ENCODE data around the gene PRDX5.

Gene PRDX5

DNA sequence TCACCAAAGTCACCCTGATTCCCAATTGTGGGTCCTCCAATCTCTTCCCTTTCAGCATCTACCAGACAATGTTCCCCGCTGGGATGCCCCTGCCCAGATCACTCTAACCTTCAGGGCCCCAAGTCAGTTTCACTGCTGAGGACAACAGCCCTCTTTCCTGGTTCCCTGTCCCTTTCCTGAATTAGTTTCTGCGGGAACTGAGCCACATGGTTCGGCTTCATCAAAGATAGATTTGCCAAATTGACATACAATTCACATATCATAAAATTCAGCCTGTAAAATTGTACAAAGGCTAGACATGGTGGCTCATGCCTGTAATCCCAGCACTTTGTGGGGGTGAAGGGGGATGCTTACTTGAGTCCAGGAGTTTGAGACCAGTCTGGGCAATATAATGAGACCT lies 10.1 kb downstream of the PRDX5 start:
- no peak for DNase-seq

DNA sequence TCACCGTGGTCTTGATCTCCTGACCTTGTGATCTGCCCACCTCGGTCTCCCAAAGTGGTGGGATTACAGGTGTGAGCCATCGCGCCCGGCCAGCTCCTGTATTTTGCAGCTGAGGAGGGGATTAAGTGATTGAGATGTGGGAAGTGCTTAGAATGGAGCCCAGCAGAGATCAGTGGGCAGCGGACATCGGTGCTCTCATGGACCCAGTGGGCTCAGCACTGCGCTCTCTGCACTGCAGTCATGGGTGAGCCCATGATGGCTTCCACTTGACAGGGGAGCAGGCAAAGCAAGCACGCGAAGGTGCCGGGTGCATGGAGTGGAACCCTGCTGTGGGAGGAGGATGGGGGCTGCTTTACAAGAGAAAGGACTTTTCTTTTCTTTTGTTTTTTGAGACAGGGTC lies 13.0 kb downstream of the PRDX5 start:
- DNase-seq, result no peak

DNA sequence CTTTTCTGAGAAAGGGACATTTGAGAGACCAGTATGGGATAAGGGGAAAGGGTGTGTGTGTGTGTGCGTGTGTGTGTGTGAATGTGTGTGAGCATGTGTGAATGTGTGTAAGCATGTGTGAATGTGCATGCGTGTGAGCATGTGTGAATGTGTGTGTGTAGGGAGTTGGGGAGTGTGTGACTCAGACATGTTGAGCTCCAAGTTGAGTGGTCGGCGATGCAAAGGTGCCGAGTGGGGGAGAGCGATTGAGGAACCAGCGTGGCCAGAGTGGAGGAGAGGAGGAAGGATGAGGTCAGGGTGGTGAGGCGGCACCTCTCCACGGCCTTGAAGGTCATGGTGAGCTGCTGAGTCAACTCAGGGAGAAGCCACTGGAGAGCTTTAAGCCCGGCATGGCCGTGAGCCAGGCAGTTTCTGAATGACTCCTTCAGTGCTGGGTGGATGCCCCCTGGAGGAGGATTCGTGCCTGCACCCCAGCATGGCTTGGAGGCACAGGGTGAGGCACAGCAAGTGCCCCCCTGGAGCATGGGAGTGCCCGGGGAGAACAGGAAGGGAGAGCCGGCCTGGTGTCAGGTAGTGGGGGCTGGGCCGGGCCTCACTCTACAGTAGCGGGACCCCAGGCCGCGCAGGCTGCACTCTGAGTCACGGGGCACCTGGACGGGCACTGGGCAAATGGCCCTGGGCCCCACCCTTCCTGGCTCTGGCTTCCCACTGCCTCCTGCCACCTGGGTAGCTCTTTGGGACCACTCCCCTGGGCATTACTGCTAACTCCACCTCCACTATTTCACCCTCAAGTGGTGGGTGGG lies 13.8 kb downstream of the PRDX5 start:
- DNase-seq, result peak; percentile 74

DNA sequence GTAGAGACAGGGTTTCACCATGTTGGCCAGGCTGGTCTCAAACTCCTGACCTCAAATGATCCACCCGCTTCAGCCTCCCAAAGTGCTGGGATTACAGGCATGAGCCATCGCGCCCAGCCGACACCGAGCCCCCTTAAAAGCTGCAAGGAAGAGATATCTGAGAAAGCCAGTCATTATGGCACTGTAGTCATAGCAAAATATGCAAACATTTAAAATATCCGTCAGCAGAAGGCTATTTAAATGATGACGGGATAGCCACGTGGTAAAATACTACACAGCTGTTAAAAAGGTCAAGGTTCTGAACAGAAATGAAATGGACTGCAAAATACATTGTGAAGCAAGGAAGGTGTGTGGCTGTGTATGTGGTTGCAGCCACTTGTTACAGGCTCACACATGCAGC lies 15.6 kb downstream of the PRDX5 start:
- no peak for DNase-seq

DNA sequence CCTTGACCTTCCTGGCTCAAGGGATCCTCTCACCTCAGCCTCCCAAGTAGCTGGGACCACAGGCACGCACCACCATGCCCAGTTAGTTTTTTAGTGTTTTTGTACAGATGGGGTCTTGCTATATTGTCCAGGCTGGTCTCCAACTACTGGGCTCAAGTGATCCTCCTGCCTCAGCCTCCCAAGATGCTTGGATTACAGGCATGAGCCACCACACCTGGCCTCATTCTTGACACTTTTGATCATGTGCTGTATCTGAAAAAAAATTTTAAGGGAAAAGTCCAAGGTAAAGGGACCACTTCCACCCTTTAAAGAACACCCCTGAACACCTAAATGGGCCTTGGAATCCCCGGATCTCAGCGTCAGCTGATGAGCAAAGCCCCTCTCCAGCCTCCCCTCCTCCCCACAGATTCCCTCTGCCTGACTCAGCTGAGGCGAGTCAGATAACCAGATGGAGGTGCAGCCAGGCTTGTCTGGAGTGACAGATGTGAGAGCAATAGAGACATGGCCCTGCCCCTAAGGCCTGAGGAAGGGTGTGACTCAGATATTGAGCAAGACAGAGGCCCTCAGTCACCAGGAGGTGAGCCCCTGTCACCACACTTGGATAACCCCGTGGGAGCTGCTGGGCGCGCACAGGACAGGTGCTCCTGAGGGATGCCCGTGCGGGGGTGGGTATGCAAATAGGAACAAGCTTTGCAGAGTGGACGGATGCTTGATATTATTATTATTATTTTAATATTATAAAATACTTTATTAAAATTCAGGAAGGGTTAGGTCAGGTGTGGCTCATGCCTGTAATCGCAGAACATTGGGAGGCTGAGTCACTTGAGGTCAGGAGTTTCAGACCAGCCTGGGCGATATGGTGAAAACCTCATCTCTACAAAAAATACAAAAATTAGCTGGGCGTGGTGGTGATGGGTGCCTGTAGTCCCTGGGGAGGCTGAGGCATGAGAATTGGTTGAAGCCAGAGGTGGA lies 17.1 kb downstream of the PRDX5 start:
- peak; percentile 99 for DNase-seq

DNA sequence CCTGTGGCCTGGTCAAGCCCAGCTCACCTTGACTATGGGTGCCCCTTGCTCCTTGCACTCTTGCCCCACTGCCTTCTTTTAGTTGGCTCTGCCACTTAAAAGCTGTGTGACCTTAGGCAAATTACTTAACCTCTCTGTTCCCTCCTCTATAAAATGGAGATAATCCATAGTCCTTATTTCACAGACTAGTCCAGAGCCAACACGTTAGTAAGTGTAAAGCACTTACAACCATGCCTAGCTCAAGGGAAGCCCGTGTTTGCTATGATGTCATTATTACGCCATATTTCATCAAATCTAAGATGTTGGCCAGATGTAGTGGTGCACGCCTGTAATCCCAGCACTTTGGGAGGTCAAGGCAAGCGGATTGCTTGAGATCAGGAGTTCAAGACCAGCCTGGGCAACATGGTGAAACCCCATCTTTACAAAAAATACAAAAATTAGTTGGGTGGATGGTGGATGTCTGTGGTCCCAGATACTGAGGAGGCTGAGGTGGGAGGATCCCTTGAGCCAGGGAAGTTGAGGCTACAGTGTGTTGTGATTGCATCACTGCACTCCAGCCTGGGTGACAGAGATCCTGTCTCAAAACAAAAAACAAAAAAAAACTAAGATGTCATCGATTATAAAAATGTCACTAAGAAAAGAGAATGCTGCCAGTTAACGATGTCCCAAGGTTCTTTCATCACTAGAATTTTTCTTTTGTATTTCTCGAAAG lies 19.8 kb downstream of the PRDX5 start:
- DNase-seq, result no peak

DNA sequence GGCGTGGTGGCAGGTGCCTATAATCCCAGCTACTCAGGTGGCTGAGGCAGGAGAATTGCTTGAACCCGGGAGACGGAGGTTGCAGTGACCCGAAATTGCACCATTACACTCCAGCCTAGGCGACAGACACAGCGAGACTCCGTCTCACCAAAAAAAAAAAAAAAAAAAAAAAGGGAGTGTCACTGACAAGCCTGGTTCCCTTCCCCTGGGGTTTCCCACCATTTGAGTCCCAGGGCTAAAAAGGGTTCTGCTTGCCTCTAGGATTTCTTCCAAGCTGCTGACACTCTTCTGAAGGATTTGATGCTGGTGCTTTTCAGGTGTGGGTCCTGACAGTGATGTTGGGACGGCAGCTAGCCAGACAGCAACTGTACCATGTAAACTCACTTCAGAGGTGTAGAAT lies 20.8 kb downstream of the PRDX5 start:
- no peak for DNase-seq

DNA sequence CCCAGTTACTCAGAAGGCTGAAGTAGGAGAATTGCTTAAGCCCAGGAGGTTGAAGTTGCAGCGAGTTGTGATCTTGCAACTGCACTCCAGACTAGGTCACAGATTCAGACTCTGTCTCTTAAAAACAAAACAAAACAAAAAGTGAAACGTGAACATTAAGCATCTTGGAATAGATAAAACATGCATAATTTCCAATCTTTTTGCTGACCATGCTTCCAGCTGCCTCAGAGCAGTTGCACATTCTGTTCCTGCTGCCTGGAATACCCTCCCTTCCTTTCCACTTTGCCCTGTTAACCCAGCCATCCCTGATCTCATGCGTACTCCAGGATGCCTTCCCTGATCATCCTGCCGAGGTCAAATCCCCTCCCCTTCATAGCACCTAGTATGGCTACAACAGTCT lies 21.4 kb downstream of the PRDX5 start:
- DNase-seq, result no peak

DNA sequence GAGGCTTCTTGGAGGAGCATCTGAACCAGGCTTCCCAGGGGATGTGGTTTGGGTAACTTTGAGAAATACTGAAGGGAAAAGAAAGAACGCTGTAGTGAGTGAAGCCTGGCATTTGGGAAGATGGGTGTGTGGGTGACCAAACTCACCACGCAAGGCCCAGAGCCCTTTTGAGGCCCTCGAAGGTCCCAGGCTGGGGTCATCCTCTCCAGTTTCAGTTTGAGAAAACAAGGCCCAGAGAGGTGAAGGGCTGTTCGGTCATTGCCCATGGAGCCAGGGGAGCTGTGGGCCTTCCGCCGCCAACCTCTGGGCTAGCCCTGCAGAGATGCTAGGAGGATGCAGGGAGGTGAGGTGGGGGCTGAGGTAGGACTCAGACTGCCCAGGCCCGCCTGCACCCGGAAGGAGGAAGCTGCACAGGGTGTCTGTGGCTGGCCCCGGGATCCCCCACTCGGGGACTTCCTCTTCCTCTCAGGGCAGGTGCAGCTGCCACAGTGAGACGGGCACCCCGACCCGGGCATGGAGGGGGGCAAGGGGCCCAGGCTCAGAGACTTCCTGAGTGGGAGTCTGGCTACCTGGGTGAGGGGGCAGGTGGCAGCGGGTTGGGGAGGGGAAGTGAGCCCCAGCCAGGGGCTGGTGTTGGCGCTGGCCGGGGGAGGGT lies 22.0 kb downstream of the PRDX5 start, which contains the start of gene CCDC88B:
Gene CCDC88B (plus strand): TSS at position 451 of the 655 bp plus-strand sequence. CDS start 63 bp downstream, at position 514.
- no peak for DNase-seq

DNA sequence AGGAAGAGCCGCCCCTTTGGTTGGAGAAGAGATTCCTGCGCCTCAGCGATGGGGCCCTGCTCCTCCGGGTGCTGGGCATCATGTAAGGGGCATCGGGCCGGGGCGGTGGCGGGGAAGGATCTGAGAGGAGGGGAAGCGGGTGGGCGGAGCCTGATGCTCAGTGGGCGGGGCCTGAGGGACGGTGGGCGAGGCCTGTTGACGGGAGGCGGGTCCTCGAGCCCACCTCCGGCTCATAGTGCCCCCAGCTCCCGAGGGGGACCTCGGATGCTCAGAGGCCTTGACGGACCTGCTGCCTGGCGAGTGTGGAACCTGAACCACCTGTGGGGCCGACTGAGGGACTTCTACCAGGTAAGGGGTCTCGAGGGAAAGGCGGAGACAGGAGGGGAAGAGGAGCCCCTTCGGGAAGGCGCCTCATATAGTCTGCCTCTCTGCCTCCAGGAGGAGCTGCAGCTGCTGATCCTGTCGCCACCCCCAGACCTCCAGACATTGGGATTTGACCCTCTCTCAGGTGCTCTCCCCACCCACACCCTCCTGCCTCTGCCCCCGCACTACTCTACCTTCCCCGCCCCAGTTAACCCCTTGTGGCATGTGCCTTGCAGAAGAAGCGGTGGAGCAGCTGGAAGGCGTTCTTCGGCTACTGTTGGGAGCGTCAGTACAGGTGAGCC lies 22.9 kb downstream of the PRDX5 start:
- peak; percentile 52 for DNase-seq

DNA sequence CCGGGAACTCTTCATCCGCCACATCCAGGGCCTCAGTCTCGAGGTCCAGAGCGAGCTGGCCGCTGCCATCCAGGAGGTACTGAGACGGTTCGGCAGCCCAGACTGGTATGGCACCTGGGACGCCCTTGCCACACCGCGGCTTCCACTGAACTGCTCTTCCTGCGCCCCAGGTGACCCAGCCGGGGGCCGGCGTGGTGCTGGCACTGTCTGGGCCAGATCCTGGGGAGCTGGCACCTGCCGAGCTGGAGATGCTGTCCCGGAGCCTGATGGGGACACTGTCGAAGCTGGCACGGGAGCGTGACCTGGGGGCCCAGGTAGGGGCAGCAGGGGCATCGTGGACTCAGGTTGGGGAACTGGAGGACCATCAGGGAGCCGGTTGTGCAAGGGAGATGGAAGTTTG lies 23.5 kb downstream of the PRDX5 start:
- no peak for DNase-seq

DNA sequence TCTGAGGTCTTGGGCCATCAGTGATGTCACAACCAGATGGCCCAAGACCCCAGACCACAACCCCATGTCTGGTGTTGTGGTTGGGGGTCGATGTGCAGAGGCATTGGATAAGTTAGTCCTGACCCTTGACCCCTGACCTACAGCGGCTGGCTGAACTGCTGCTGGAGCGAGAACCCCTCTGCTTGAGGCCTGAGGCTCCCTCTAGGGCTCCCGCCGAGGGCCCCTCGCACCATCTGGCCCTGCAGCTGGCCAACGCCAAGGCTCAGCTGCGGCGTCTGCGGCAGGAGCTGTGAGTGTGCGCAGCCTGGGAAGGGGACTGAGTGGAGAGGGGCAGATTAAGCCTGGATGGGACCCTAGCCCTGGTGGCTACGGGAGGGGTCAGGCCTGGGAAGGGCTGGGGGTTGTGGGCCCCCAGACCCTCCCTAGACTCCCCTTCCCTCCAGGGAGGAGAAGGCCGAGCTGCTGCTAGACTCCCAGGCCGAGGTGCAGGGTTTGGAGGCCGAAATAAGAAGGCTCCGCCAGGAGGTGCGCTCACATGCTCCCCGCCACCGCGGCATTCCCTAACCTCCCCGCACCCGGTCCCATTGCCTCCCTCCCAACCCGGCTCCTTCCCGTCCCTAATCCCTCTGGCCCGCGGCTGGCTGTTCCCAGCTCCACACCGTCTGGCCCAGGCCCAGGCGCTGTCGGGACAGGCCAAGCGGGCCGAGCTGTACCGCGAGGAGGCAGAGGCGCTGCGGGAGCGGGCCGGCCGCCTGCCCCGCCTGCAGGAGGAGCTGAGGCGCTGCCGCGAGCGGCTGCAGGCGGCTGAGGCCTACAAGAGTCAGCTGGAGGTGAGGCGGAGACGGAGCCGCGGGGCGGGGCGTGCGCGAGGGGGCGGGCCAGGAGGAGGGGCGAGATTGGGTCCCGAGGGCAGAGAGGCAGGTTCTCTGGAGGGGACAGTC lies 24.2 kb downstream of the PRDX5 start:
- peak; percentile 89 for DNase-seq

DNA sequence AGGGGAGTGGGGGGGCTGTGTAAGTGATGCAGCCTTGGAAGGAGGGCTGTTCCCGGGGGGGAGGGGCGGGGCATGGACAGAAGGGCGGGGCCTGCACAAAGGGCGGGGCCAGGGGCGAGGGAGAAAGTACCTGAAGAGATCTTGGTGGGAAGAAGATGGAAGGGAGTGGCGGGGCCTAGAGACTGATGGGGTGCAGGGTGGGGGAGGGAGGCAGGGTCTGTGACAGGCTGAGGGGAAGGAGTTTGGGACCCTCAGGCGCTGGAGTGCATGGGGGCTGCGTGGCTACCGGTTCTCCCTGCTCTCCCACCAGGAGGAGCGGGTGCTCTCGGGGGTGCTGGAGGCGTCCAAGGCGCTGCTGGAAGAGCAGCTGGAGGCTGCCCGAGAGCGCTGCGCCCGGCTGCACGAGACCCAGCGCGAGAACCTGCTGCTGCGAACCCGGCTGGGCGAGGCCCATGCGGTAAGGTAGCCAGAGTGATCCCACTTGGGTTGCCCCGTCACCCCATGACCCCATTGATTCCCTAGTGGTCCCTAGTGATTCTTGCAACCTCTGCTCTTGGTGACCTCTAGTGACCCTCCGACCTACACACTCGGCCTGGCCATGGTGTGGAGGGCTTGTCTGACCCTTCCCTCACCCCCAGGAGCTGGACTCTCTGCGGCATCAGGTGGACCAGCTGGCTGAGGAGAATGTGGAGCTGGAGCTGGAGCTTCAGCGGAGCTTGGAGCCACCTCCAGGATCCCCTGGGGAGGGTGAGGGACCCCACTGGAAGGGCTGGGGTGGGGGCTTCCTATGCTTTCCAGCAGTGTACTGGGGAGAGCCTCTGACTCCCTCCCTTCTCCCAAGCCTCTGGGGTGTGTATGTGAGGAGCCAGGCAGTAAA lies 25.2 kb downstream of the PRDX5 start:
- no peak for DNase-seq

DNA sequence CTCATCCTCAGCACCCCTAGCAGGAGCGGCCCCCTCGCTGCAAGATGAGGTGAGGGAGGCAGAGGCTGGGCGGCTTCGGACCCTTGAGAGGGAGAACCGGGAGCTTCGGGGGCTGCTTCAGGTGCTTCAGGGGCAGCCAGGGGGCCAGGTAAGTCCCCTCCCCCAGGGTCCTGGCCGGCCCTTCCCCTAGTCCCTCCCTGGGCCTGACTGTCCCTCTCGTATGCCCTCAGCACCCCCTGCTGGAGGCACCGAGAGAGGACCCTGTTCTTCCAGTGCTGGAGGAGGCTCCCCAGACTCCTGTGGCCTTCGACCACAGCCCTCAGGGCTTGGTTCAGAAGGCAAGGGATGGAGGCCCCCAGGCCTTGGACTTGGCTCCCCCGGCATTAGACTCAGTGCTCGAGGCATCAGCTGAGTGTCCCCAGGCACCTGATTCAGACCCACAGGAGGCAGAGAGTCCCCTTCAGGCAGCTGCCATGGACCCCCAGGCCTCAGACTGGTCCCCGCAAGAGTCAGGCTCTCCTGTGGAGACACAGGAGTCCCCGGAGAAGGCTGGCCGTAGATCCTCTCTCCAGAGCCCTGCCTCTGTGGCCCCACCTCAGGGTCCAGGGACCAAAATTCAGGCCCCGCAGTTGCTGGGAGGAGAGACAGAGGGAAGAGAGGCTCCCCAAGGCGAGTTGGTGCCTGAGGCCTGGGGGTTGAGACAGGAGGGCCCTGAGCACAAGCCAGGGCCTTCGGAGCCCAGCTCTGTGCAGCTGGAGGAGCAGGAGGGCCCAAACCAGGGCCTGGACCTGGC lies 26.0 kb downstream of the PRDX5 start:
- peak; percentile 53 for DNase-seq

DNA sequence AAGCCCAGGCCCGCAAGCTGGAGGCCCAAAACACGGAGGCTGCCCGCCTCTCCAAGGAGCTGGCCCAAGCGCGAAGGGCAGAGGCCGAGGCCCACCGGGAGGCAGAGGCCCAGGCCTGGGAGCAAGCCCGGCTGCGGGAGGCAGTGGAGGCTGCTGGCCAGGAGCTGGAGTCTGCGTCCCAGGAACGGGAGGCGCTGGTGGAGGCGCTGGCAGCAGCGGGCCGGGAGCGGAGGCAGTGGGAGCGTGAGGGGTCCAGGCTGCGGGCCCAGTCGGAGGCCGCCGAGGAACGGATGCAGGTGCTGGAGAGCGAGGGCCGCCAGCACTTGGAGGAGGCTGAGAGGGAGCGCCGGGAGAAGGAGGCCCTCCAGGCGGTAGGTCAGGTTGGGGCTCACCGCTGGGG lies 26.9 kb downstream of the PRDX5 start:
- DNase-seq, result no peak

DNA sequence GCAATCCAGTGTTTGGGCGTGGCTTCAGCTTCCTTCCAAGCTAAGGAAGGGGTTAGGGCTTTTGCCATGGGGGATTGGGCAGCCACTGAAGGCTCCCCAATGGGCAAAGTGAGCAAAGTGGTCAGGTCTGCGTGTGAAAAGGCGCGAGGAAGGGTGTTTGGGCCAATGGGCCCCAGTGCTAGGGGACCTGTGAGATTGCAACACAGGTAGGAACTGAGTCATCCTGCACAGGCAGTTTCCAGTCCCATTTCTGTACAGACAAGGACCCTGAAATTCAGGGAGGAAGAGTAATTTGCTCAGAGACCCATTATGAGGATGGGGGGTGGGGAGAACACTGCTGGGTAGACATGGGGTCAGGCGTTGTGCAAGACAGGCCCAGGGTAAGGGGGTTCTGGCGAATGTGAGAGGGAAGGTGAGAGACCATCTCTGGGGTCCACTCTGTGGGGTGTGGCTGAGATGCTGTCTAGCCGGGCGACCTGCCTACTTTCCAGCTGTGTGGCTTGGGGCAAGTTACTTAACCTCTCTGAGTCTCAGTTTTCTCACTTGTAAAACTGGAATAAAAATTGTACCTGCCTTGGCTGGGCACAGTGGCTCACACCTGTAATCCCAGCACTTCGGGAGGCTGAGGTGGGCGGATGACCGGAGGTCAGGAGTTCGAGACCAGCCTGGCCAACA lies 29.4 kb downstream of the PRDX5 start:
- DNase-seq, result no peak

DNA sequence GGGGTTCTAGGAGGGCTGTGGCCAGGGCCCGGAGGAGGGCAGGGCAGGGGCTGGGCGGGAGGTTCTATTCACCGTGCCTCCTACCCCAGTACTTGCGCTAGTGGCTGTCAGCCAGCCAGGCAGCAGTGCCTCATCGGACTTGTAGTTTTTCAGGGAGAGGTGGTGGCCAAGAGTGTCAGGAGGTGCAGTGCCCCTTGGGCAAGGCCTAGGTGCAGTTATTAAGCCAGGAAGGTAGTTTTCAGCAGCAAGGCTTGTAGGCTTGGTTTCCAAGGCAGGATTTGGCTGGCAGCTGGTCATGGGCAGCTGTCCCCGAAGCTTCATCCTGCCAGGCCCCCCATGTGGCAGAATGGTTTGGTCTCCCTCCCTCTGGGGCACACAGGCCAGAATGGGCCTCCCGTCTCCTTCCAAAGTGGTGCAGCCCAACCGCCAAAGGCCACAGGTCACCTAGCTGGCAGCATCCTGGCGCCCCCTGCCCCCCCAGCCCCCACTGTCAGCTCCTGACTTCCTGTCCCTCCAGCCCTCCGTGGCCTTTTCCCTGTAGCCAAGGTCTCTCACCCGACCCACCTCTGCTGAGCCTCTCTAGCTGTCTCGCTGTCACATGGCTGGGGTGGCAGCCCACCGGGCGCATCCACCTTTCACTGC lies 30.6 kb downstream of the PRDX5 start:
- no peak for DNase-seq

DNA sequence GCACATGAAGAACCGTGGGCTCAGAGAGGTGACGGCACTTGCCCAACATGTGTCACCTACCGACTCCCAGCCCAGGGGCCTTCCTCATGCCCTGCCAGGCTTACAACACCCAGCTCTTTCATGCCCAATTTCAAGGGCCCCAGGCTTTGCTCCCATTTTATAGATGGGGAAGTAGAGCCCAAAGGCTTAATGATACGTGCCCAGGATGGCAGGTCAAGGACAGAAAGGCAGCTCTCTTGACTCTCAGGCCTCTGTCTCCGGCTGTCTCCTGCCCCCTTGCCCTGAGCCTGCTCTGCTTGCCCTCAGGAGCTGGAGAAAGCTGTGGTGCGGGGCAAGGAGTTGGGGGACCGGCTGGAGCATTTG lies 31.1 kb downstream of the PRDX5 start:
- no peak for DNase-seq

Measured in NCI-H82 (cell line).